ENCODE measurements around the gene EIF2S2.
"Not testable (repeated sequence)": the region's sequence is repeated elsewhere in the genome, so short reads cannot be mapped to it uniquely, and the experiment has no call there.

DNA sequence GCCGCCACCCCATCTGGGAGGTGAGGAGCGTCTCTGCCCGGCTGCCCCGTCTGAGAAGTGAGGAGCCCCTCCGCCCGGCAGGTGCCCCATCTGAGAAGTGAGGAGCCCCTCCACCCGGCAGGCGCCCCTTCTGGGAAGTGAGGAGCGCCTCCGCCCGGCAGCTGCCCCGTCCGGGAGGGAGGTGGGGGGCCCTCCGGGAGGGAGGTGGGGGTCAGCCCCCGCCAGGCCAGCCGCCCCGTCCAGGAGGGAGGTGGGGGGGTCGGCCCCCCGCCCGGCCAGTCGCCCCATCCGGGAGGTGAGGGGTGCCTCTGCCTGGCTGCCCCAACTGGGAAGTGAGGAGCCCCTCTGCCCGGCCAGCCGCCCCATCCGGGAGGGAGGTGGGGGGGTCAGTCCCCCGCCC lies 20.4 kb upstream of the EIF2S2 start:
- TF ChIP-seq, protein P1, sequence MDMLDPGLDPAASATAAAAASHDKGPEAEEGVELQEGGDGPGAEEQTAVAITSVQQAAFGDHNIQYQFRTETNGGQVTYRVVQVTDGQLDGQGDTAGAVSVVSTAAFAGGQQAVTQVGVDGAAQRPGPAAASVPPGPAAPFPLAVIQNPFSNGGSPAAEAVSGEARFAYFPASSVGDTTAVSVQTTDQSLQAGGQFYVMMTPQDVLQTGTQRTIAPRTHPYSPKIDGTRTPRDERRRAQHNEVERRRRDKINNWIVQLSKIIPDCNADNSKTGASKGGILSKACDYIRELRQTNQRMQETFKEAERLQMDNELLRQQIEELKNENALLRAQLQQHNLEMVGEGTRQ (IDR thresholded peaks at IDR 0.05): not testable (repeated sequence)
- TF ChIP-seq, protein P2, sequence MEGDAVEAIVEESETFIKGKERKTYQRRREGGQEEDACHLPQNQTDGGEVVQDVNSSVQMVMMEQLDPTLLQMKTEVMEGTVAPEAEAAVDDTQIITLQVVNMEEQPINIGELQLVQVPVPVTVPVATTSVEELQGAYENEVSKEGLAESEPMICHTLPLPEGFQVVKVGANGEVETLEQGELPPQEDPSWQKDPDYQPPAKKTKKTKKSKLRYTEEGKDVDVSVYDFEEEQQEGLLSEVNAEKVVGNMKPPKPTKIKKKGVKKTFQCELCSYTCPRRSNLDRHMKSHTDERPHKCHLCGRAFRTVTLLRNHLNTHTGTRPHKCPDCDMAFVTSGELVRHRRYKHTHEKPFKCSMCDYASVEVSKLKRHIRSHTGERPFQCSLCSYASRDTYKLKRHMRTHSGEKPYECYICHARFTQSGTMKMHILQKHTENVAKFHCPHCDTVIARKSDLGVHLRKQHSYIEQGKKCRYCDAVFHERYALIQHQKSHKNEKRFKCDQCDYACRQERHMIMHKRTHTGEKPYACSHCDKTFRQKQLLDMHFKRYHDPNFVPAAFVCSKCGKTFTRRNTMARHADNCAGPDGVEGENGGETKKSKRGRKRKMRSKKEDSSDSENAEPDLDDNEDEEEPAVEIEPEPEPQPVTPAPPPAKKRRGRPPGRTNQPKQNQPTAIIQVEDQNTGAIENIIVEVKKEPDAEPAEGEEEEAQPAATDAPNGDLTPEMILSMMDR (IDR thresholded peaks at IDR 0.05): not testable (repeated sequence)
- TF ChIP-seq PHF8 (IDR thresholded peaks at IDR 0.05; ENCODE audit: borderline replicate concordance, low read depth): not testable (repeated sequence)

Data from A549 (cell line).